ENCODE measurements around the gene SLAMF1.

DNA sequence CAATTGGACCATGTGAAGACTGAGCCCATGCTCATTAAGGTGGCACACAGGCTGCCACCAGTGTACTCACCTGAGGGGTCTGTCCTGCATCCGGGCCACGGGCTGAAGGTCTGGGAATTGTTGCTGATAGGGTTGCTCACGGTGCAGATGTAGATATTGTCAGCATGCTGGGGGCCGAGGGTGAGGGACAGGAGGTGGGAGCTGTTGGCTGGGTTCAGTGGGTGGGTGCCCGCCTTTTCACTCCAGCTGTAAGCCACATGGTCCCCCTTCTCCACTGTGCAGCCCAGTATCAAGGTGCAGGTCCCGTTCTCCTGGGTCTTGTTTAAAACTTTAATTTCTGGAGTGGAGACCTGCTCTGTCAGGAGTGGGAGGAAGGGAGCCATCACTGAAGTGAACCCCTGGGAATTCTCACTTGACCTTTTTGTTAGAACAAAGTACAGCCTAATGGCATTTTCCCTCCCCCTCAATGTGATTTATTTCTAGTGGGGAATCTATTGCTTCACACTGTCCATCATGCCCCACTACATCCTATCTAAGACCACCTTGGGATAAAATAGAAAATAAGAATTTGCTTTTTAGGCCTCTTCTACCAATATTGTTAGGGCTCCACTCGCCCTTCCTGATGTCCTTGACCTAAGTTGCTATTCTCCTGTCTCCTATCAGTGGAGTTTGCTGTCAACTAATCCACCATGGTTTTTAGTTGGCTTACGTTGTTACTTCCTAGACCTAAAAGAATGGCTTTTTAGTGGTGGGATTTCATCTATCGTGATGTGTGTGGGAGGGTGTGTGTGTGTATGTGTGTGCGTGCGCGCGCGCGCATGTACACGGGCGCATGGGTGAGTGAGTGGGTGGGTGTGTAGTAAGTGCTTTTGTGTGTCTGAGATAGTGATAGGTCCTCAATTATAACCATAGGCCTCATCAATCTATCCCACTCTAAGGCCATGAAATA is 12.0 kb downstream of the SLAMF1 start:
- TF ChIP-seq, protein P1, sequence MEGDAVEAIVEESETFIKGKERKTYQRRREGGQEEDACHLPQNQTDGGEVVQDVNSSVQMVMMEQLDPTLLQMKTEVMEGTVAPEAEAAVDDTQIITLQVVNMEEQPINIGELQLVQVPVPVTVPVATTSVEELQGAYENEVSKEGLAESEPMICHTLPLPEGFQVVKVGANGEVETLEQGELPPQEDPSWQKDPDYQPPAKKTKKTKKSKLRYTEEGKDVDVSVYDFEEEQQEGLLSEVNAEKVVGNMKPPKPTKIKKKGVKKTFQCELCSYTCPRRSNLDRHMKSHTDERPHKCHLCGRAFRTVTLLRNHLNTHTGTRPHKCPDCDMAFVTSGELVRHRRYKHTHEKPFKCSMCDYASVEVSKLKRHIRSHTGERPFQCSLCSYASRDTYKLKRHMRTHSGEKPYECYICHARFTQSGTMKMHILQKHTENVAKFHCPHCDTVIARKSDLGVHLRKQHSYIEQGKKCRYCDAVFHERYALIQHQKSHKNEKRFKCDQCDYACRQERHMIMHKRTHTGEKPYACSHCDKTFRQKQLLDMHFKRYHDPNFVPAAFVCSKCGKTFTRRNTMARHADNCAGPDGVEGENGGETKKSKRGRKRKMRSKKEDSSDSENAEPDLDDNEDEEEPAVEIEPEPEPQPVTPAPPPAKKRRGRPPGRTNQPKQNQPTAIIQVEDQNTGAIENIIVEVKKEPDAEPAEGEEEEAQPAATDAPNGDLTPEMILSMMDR (IDR thresholded peaks at IDR 0.05): no peak
- TF ChIP-seq POLR2AphosphoS5 (IDR thresholded peaks at IDR 0.05) (no peak), POLR2A (IDR thresholded peaks at IDR 0.05; ENCODE audit: low read depth) (no peak), EP300 (IDR thresholded peaks at IDR 0.05) (no peak)
